ENCODE results near the gene QRICH1. TPM values are rescaled to one million over a fixed set of nuclear protein-coding genes. Genes with fewer than 3 reads are reported as not detected.
A peak's percentile ranks its signal among the peaks of the same experiment; 100 is the strongest.

The QRICH1 gene
- total and polyA plus RNA-seq, 2 of the 13 experiments (the other 11 are each of a cell fraction or from before 2014, with no cell fraction given) = 52.6 to 102 TPM

DNA sequence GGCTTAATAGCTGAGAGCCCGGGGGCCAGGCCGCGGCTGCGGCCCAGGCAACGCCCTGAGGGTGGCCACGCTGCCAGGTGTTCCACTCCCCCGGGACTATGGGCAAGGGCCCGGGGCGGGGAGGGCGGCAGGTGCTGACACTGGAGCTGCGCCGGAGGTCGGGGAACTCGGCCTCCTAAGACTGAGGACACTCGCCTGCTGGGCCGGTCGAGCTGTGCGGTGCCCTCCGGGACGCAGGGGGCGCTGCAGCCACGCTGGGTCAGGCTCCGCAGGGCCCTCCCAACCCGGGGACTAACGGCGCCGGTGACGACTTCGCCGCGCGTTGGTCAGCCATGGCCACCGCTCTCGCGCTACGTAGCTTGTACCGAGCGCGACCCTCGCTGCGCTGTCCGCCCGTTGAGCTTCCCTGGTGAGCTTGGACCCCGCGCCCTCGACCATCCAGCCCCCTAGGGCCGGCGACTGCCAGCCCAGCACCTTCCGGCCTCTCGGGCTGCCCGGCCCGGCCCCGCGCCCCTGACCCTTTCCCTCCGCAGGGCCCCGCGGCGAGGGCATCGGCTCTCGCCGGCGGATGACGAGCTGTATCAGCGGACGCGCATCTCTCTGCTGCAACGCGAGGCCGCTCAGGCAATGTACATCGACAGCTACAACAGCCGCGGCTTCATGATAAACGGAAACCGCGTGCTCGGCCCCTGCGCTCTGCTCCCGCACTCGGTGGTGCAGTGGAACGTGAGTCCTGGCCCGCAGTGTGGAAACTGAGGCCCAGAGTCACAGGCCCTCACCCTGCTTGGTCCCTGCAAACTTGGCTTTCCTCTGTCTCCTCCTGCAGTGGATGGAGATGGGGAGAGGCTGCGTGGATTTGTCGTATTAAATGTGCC, 71.8 kb downstream of the QRICH1 start, which contains the start of gene NDUFAF3:
Gene NDUFAF3, plus strand, starts transcription at position 309 of the 875 bp plus-strand sequence. Its CDS starts 24 bp downstream, at position 333.
- intact Hi-C loops (cut with micrococcal nuclease; ENCODE audit: unreplicated experiment) (loop anchor here (5.0 kb wide), 1 partner anchor 70 kb away; the partner anchor contains the start of gene QRICH1), in situ Hi-C loops (cut with HindIII; ENCODE audit: extremely low pct_ligation_motif_present, low pct_unique_long_range_greater_than_20kb) (no loop called here)
- Histone ChIP-seq H3K36me3 (replicated peaks in 1 of 2; ENCODE audit: control insufficient read depth in 1 of 2, insufficient read depth in 2 of 2, low read length in 2 of 2) (peaks cover 16 to 30% of the 10 kb centered on the region in 2 experiments), H3K4me2 (ENCODE audit: low read depth, low read length) (peak within 1 kb of the TSS; percentile 89), H2AFZ (ENCODE audit: low read length) (no peak within 1 kb of the TSS), H3K4me1 (ENCODE audit: insufficient read depth, low read length) (peaks cover 50% of the 10 kb centered on the region), H3K9me3 (ENCODE audit: low read length) (no peaks in the 10 kb centered on the region), H3K27me3 (ENCODE audit: control insufficient read depth in 1 of 2, insufficient read depth in 2 of 2, low read length in 2 of 2) (no peaks in the 10 kb centered on the region; a peak in 1 of 5 replicates), H4K20me1 (ENCODE audit: insufficient read depth, low read length) (no peaks in the 10 kb centered on the region), H3K79me2 (ENCODE audit: insufficient read depth, low read length) (peaks cover 27% of the 10 kb centered on the region), H3K4me3 (replicated peaks in 1 of 3; ENCODE audit: insufficient read depth in 1 of 3, low read depth in 2 of 3, low read length in 3 of 3) (peak within 1 kb of the TSS; percentile 80 to 96 (median 89)), H3K27ac (ENCODE audit: extremely low read length, insufficient read depth, low read length) (peak within 1 kb of the TSS; percentile 99), H3K9ac (ENCODE audit: insufficient read depth, low read depth, low read length) (peak within 1 kb of the TSS; percentile 99)
- POLR2A ChIA-PET = interaction anchor here (0.6 to 11.1 kb wide), 19 partner anchors 7 to 548 kb away, joined by 3 to 280 read pairs (median 7); partner anchors contain the start of genes IMPDH2, KLHDC8B, LAMB2 and QARS1
- 0% methylated on average over 7 of the region's 83 CpGs for WGBS (ENCODE audit: low lambda C conversion rate)
- CTCF ChIA-PET (ENCODE audit: low intra/inter-chr PET ratio, low total read pairs) = no interaction called here
- DNase-seq (ENCODE audit: low spot score) = peak; percentile 85
- peak; percentile 72 for ATAC-seq
- BruUV-seq (replicated peaks) = no TSS peak
- peak; percentile 34 for FAIRE-seq
- TF ChIP-seq, protein P1, sequence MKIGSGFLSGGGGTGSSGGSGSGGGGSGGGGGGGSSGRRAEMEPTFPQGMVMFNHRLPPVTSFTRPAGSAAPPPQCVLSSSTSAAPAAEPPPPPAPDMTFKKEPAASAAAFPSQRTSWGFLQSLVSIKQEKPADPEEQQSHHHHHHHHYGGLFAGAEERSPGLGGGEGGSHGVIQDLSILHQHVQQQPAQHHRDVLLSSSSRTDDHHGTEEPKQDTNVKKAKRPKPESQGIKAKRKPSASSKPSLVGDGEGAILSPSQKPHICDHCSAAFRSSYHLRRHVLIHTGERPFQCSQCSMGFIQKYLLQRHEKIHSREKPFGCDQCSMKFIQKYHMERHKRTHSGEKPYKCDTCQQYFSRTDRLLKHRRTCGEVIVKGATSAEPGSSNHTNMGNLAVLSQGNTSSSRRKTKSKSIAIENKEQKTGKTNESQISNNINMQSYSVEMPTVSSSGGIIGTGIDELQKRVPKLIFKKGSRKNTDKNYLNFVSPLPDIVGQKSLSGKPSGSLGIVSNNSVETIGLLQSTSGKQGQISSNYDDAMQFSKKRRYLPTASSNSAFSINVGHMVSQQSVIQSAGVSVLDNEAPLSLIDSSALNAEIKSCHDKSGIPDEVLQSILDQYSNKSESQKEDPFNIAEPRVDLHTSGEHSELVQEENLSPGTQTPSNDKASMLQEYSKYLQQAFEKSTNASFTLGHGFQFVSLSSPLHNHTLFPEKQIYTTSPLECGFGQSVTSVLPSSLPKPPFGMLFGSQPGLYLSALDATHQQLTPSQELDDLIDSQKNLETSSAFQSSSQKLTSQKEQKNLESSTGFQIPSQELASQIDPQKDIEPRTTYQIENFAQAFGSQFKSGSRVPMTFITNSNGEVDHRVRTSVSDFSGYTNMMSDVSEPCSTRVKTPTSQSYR (CRISPR knock-in tag; IDR thresholded peaks at IDR 0.05; ENCODE audit: borderline replicate concordance) = no peak; the same call in 1 of the 2 replicates
- no peak for TF ChIP-seq PAF1 (CRISPR knock-in tag; IDR thresholded peaks at IDR 0.05)
- TF ChIP-seq, protein P2, sequence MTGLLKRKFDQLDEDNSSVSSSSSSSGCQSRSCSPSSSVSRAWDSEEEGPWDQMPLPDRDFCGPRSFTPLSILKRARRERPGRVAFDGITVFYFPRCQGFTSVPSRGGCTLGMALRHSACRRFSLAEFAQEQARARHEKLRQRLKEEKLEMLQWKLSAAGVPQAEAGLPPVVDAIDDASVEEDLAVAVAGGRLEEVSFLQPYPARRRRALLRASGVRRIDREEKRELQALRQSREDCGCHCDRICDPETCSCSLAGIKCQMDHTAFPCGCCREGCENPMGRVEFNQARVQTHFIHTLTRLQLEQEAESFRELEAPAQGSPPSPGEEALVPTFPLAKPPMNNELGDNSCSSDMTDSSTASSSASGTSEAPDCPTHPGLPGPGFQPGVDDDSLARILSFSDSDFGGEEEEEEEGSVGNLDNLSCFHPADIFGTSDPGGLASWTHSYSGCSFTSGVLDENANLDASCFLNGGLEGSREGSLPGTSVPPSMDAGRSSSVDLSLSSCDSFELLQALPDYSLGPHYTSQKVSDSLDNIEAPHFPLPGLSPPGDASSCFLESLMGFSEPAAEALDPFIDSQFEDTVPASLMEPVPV (CRISPR knock-in tag; IDR thresholded peaks at IDR 0.05) = peak; percentile 60; the same call in 1 of the 2 replicates
- TF ChIP-seq, protein P3, sequence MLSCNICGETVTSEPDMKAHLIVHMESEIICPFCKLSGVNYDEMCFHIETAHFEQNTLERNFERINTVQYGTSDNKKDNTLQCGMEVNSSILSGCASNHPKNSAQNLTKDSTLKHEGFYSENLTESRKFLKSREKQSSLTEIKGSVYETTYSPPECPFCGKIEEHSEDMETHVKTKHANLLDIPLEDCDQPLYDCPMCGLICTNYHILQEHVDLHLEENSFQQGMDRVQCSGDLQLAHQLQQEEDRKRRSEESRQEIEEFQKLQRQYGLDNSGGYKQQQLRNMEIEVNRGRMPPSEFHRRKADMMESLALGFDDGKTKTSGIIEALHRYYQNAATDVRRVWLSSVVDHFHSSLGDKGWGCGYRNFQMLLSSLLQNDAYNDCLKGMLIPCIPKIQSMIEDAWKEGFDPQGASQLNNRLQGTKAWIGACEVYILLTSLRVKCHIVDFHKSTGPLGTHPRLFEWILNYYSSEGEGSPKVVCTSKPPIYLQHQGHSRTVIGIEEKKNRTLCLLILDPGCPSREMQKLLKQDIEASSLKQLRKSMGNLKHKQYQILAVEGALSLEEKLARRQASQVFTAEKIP (CRISPR knock-in tag; IDR thresholded peaks at IDR 0.05; ENCODE audit: borderline replicate concordance) = no peak
- TF ChIP-seq, protein P4, sequence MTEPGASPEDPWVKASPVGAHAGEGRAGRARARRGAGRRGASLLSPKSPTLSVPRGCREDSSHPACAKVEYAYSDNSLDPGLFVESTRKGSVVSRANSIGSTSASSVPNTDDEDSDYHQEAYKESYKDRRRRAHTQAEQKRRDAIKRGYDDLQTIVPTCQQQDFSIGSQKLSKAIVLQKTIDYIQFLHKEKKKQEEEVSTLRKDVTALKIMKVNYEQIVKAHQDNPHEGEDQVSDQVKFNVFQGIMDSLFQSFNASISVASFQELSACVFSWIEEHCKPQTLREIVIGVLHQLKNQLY (CRISPR knock-in tag; IDR thresholded peaks at IDR 0.05) = no peak
- TF ChIP-seq ZNF550 (CRISPR knock-in tag; IDR thresholded peaks at IDR 0.05; ENCODE audit: borderline replicate concordance) = no peak
- peak; percentile 97 for TF ChIP-seq HOXA3 (CRISPR knock-in tag; IDR thresholded peaks at IDR 0.05)
- TF ChIP-seq AGO1 (IDR thresholded peaks at IDR 0.05; ENCODE audit: low read depth, low read length, poor library complexity, severe bottlenecking) = peak; percentile 32
- peak; percentile 68 for TF ChIP-seq KMT2B (CRISPR knock-in tag; IDR thresholded peaks at IDR 0.05)
- no peak for TF ChIP-seq ZNF589 (CRISPR knock-in tag; conservative IDR thresholded peaks at IDR 0.05)
- TF ChIP-seq KAT7 (CRISPR knock-in tag; IDR thresholded peaks at IDR 0.05; ENCODE audit: borderline replicate concordance) = peak; percentile 73; the same call in 1 of the 2 replicates
- no peak for TF ChIP-seq ZNF569 (CRISPR knock-in tag; IDR thresholded peaks at IDR 0.05; ENCODE audit: borderline replicate concordance)
- no peak for TF ChIP-seq PTBP1 (IDR thresholded peaks at IDR 0.05; ENCODE audit: low read depth, low read length, poor library complexity, severe bottlenecking)
- TF ChIP-seq, protein P5, sequence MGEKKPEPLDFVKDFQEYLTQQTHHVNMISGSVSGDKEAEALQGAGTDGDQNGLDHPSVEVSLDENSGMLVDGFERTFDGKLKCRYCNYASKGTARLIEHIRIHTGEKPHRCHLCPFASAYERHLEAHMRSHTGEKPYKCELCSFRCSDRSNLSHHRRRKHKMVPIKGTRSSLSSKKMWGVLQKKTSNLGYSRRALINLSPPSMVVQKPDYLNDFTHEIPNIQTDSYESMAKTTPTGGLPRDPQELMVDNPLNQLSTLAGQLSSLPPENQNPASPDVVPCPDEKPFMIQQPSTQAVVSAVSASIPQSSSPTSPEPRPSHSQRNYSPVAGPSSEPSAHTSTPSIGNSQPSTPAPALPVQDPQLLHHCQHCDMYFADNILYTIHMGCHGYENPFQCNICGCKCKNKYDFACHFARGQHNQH (CRISPR knock-in tag; IDR thresholded peaks at IDR 0.05) = no peak; the same call in none of the 2 replicates

All from HepG2 (cell line).